Measurements from ENCODE around the gene PSTPIP2. TPM values are rescaled to one million over a fixed set of nuclear protein-coding genes. Genes with fewer than 3 reads are reported as not detected.
"Not testable (repeated sequence)": the region's sequence is repeated elsewhere in the genome, so short reads cannot be mapped to it uniquely, and the experiment has no call there.

Gene PSTPIP2
- total RNA-seq, 1 donor from 2014 or later: 6.1 TPM

GRCh38 chr18:45967007-45967706 lies 104.9 kb downstream of the PSTPIP2 start, which contains the start of gene EPG5:
EPG5 (minus strand) TSS chr18:45967329; CDS start chr18:45967239, 90 bp downstream.
- Mint-ChIP-seq H3K27me3 (no peaks in the 10 kb centered on the region), H3K36me3 (ENCODE audit: insufficient read depth) (peaks cover 5% of the 10 kb centered on the region), H3K27ac (peak within 1 kb of the TSS; percentile 99), H3K4me1 (ENCODE audit: low read depth) (peaks cover 4% of the 10 kb centered on the region), H3K4me3 (ENCODE audit: low read depth) (peak within 1 kb of the TSS; percentile 92), H3K9me3 (ENCODE audit: low read depth) (no peaks in the 10 kb centered on the region)
- peak; percentile 97 for DNase-seq (ENCODE audit: low spot score, unreplicated experiment)
- TF ChIP-seq, protein P1, sequence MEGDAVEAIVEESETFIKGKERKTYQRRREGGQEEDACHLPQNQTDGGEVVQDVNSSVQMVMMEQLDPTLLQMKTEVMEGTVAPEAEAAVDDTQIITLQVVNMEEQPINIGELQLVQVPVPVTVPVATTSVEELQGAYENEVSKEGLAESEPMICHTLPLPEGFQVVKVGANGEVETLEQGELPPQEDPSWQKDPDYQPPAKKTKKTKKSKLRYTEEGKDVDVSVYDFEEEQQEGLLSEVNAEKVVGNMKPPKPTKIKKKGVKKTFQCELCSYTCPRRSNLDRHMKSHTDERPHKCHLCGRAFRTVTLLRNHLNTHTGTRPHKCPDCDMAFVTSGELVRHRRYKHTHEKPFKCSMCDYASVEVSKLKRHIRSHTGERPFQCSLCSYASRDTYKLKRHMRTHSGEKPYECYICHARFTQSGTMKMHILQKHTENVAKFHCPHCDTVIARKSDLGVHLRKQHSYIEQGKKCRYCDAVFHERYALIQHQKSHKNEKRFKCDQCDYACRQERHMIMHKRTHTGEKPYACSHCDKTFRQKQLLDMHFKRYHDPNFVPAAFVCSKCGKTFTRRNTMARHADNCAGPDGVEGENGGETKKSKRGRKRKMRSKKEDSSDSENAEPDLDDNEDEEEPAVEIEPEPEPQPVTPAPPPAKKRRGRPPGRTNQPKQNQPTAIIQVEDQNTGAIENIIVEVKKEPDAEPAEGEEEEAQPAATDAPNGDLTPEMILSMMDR (IDR thresholded peaks at IDR 0.05; ENCODE audit: unreplicated experiment): no peak

DNA sequence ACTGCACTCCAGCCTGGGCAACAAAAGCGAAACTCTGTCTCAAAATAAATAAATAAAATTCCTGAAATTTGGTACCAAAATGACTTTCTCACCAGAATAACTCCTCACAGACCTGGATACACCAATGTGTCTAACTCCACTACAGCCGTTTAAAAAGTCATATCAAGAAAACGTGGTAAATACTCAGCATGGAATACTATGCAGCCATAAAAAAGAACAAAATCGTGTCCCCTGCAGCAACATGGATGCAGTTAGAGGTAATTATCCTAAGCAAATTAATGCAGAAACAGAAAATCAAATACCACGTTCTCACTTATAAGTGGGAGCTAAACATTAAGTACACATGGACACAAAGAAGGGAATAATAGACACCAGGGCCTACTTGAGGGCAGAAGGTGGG lies 107.1 kb downstream of the PSTPIP2 start:
- not testable (repeated sequence) for H3K4me1 Mint-ChIP-seq (ENCODE audit: low read depth); H3K36me3 Mint-ChIP-seq (ENCODE audit: insufficient read depth); H3K9me3 Mint-ChIP-seq (ENCODE audit: low read depth); H3K27me3 Mint-ChIP-seq; DNase-seq (ENCODE audit: low spot score, unreplicated experiment)
- H3K4me3 Mint-ChIP-seq (ENCODE audit: low read depth): peak overlapping the region; percentile 46
- H3K27ac Mint-ChIP-seq: peak overlapping the region; percentile 64

DNA sequence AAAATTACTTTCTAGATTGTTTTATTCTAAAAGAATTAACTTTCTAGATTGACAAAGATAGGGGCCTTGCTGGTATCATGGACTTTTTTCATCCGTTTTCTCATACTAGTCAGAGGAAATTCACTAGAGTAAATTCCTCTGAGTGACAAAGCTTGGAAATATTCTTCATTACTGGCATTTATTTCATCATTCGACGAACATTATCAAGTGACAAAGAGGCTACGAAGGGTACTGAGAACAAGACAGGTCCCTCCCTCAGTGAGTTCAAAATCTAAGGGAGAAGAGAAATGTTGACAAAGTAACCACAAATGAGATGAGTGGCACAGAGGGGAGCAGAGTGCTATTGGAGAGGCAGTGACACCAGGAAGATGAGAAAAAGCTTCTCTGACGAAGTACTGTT lies 109.2 kb downstream of the PSTPIP2 start:
- H3K4me3 Mint-ChIP-seq (ENCODE audit: low read depth): no peak overlapping the region
- no peak for DNase-seq (ENCODE audit: low spot score, unreplicated experiment)
- no peaks in the 10 kb centered on the region for H3K27me3 Mint-ChIP-seq
- no peak overlapping the region for H3K27ac Mint-ChIP-seq
- TF ChIP-seq, protein P1 (IDR thresholded peaks at IDR 0.05; ENCODE audit: unreplicated experiment): no peak
- peaks cover 4% of the 10 kb centered on the region for H3K4me1 Mint-ChIP-seq (ENCODE audit: low read depth)
- peaks cover 8% of the 10 kb centered on the region for H3K36me3 Mint-ChIP-seq (ENCODE audit: insufficient read depth)
- no peaks in the 10 kb centered on the region for H3K9me3 Mint-ChIP-seq (ENCODE audit: low read depth)

DNA sequence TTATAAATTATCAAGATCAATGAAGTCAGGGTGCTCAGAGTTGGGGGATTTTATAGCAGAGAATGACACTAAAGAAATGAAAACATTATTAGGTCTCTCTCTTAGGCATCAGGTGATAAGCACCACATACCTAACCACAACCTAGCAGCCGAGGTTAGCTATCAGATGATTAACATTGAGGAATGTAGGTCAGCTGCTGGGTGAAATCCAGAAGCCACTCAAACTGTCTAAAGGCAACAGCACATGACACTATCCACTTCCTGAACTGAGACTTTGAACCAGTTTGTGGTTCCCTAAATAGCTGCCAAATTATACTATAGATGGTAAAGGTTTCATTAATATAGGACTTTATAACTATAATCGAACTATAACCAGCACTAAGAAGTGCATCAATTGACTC lies 109.6 kb downstream of the PSTPIP2 start:
- H3K27me3 Mint-ChIP-seq: no peaks in the 10 kb centered on the region
- H3K4me1 Mint-ChIP-seq (ENCODE audit: low read depth): peaks cover 4% of the 10 kb centered on the region
- H3K27ac Mint-ChIP-seq: no peak overlapping the region
- TF ChIP-seq, protein P1 (IDR thresholded peaks at IDR 0.05; ENCODE audit: unreplicated experiment): no peak
- DNase-seq (ENCODE audit: low spot score, unreplicated experiment): no peak
- peaks cover 8% of the 10 kb centered on the region for H3K36me3 Mint-ChIP-seq (ENCODE audit: insufficient read depth)
- H3K9me3 Mint-ChIP-seq (ENCODE audit: low read depth): no peaks in the 10 kb centered on the region
- H3K4me3 Mint-ChIP-seq (ENCODE audit: low read depth): no peak overlapping the region

DNA sequence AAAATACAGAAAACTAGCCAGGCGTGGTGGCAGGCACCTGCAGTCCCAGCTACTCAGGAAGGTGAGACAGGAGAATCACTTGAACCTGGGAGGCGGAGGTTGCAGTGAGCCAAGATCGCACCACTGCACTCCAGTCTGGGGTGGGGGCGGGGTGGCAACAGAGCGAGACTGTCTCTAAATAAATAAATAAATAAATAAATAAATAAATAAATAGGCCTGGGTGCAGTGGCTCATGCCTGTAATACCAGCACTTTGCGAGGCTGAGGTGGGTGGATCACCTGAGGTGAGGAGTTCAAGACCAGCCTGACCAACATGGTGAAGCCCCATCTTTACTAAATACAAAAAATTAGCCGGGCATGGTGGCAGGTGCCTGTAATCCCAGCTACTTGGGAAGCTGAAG lies 112.6 kb downstream of the PSTPIP2 start:
- H3K36me3 Mint-ChIP-seq (ENCODE audit: insufficient read depth); H3K4me3 Mint-ChIP-seq (ENCODE audit: low read depth); H3K9me3 Mint-ChIP-seq (ENCODE audit: low read depth); H3K4me1 Mint-ChIP-seq (ENCODE audit: low read depth); H3K27ac Mint-ChIP-seq; H3K27me3 Mint-ChIP-seq; DNase-seq (ENCODE audit: low spot score, unreplicated experiment): not testable (repeated sequence)

GRCh38 chr18:45958730-45959129 lies 113.3 kb downstream of the PSTPIP2 start:
- H3K36me3 Mint-ChIP-seq (ENCODE audit: insufficient read depth): peaks cover 13% of the 10 kb centered on the region
- TF ChIP-seq, protein P1 (IDR thresholded peaks at IDR 0.05; ENCODE audit: unreplicated experiment): no peak
- peak overlapping the region; percentile 21 for H3K27ac Mint-ChIP-seq
- H3K4me3 Mint-ChIP-seq (ENCODE audit: low read depth): no peak overlapping the region
- no peaks in the 10 kb centered on the region for H3K4me1 Mint-ChIP-seq (ENCODE audit: low read depth)
- no peak for DNase-seq (ENCODE audit: low spot score, unreplicated experiment)
- no peaks in the 10 kb centered on the region for H3K27me3 Mint-ChIP-seq
- H3K9me3 Mint-ChIP-seq (ENCODE audit: low read depth): no peaks in the 10 kb centered on the region
